ENCODE data around the gene GPR6. TPM values are rescaled to one million over a fixed set of nuclear protein-coding genes. Genes with fewer than 3 reads are reported as not detected.

The GPR6 gene
- polyA plus RNA-seq, 1 donor, result not detected

- no peak for DNase-seq
- H3K36me3 ChIP-seq (ENCODE audit: control insufficient read depth, insufficient read depth, low read length), result no peaks in the 10 kb centered on the region
- no peak overlapping the region for H3K4me3 ChIP-seq (ENCODE audit: low read length)
- H3K27me3 ChIP-seq (ENCODE audit: control insufficient read depth, insufficient read depth, low read length), result peaks cover 6% of the 10 kb centered on the region
- 84% methylated on average over 3 of the region's 3 CpGs for WGBS (ENCODE audit: insufficient coverage, low lambda C conversion rate)
- H3K9me3 ChIP-seq (ENCODE audit: control insufficient read depth, low read depth, low read length), result no peaks in the 10 kb centered on the region
- H3K4me1 ChIP-seq (ENCODE audit: control insufficient read depth, insufficient read depth, low read length), result no peaks in the 10 kb centered on the region
- H3K27ac ChIP-seq (ENCODE audit: low read length), result no peak overlapping the region
Observed at GRCh38 chr6:109999740-110000139, 21.6 kb downstream of the GPR6 start.

- H3K36me3 ChIP-seq (ENCODE audit: control insufficient read depth, insufficient read depth, low read length), result no peaks in the 10 kb centered on the region
- no peak for DNase-seq
- whole genome bisulfite sequencing (ENCODE audit: insufficient coverage, low lambda C conversion rate), result 77% methylated on average over 4 of the region's 5 CpGs
- no peak overlapping the region for H3K27ac ChIP-seq (ENCODE audit: low read length)
- H3K27me3 ChIP-seq (ENCODE audit: control insufficient read depth, insufficient read depth, low read length), result peaks cover 5% of the 10 kb centered on the region
- H3K9me3 ChIP-seq (ENCODE audit: control insufficient read depth, low read depth, low read length), result no peaks in the 10 kb centered on the region
- H3K4me3 ChIP-seq (ENCODE audit: low read length), result no peak overlapping the region
- no peaks in the 10 kb centered on the region for H3K4me1 ChIP-seq (ENCODE audit: control insufficient read depth, insufficient read depth, low read length)
Observed at GRCh38 chr6:110002676-110003075, 24.6 kb downstream of the GPR6 start.

- H3K4me1 ChIP-seq (ENCODE audit: control insufficient read depth, insufficient read depth, low read length), result no peaks in the 10 kb centered on the region
- WGBS (ENCODE audit: insufficient coverage, low lambda C conversion rate), result 100% methylated on average over 3 of the region's 6 CpGs
Observed at GRCh38 chr6:110013386-110013785, 35.3 kb downstream of the GPR6 start.

GRCh38 chr6:110015206-110015605 is 37.1 kb downstream of the GPR6 start:
- Histone ChIP-seq H3K9me3 (ENCODE audit: control insufficient read depth, low read depth, low read length) (no peaks in the 10 kb centered on the region), H3K27ac (ENCODE audit: low read length) (no peak overlapping the region), H3K36me3 (ENCODE audit: control insufficient read depth, insufficient read depth, low read length) (no peaks in the 10 kb centered on the region), H3K4me3 (ENCODE audit: low read length) (no peak overlapping the region), H3K27me3 (ENCODE audit: control insufficient read depth, insufficient read depth, low read length) (peaks cover 8% of the 10 kb centered on the region), H3K4me1 (ENCODE audit: control insufficient read depth, insufficient read depth, low read length) (no peaks in the 10 kb centered on the region)
- 89% methylated on average over 5 of the region's 9 CpGs for WGBS (ENCODE audit: insufficient coverage, low lambda C conversion rate)
- DNase-seq, result no peak

More at GRCh38 chr6:110013386-110013785, 35.3 kb downstream of the GPR6 start:
- Histone ChIP-seq H3K27me3 (ENCODE audit: control insufficient read depth, insufficient read depth, low read length) (peaks cover 4% of the 10 kb centered on the region), H3K27ac (ENCODE audit: low read length) (no peak overlapping the region), H3K9me3 (ENCODE audit: control insufficient read depth, low read depth, low read length) (no peaks in the 10 kb centered on the region), H3K4me3 (ENCODE audit: low read length) (no peak overlapping the region), H3K36me3 (ENCODE audit: control insufficient read depth, insufficient read depth, low read length) (no peaks in the 10 kb centered on the region)
- no peak for DNase-seq

GRCh38 chr6:110017306-110017705 is 39.2 kb downstream of the GPR6 start:
- H3K27me3 ChIP-seq (ENCODE audit: control insufficient read depth, insufficient read depth, low read length), result peaks cover 11% of the 10 kb centered on the region
- DNase-seq, result no peak
- H3K9me3 ChIP-seq (ENCODE audit: control insufficient read depth, low read depth, low read length), result no peaks in the 10 kb centered on the region
- WGBS (ENCODE audit: insufficient coverage, low lambda C conversion rate), result no CpG with 5 or more reads among the region's 6 CpGs
- H3K36me3 ChIP-seq (ENCODE audit: control insufficient read depth, insufficient read depth, low read length), result no peaks in the 10 kb centered on the region
- H3K27ac ChIP-seq (ENCODE audit: low read length), result no peak overlapping the region
- no peaks in the 10 kb centered on the region for H3K4me1 ChIP-seq (ENCODE audit: control insufficient read depth, insufficient read depth, low read length)
- H3K4me3 ChIP-seq (ENCODE audit: low read length), result no peak overlapping the region

GRCh38 chr6:110017946-110018345 is 39.8 kb downstream of the GPR6 start:
- Histone ChIP-seq H3K4me3 (ENCODE audit: low read length) (no peak overlapping the region), H3K36me3 (ENCODE audit: control insufficient read depth, insufficient read depth, low read length) (no peaks in the 10 kb centered on the region), H3K9me3 (ENCODE audit: control insufficient read depth, low read depth, low read length) (no peaks in the 10 kb centered on the region), H3K4me1 (ENCODE audit: control insufficient read depth, insufficient read depth, low read length) (no peaks in the 10 kb centered on the region), H3K27me3 (ENCODE audit: control insufficient read depth, insufficient read depth, low read length) (peaks cover 11% of the 10 kb centered on the region), H3K27ac (ENCODE audit: low read length) (no peak overlapping the region)
- no peak for DNase-seq
- WGBS (ENCODE audit: insufficient coverage, low lambda C conversion rate), result no CpG with 5 or more reads among the region's 7 CpGs

- Histone ChIP-seq H3K27me3 (ENCODE audit: control insufficient read depth, insufficient read depth, low read length) (peaks cover 11% of the 10 kb centered on the region), H3K36me3 (ENCODE audit: control insufficient read depth, insufficient read depth, low read length) (no peaks in the 10 kb centered on the region), H3K4me3 (ENCODE audit: low read length) (no peak overlapping the region), H3K9me3 (ENCODE audit: control insufficient read depth, low read depth, low read length) (no peaks in the 10 kb centered on the region), H3K27ac (ENCODE audit: low read length) (no peak overlapping the region), H3K4me1 (ENCODE audit: control insufficient read depth, insufficient read depth, low read length) (no peaks in the 10 kb centered on the region)
- no CpG with 5 or more reads among the region's 5 CpGs for WGBS (ENCODE audit: insufficient coverage, low lambda C conversion rate)
- DNase-seq, result no peak
Observed at GRCh38 chr6:110018486-110018885, 40.4 kb downstream of the GPR6 start.

GRCh38 chr6:110020888-110021287 is 42.8 kb downstream of the GPR6 start:
- no peaks in the 10 kb centered on the region for H3K4me1 ChIP-seq (ENCODE audit: control insufficient read depth, insufficient read depth, low read length)
- H3K27ac ChIP-seq (ENCODE audit: low read length), result no peak overlapping the region
- H3K36me3 ChIP-seq (ENCODE audit: control insufficient read depth, insufficient read depth, low read length), result no peaks in the 10 kb centered on the region
- no peak overlapping the region for H3K4me3 ChIP-seq (ENCODE audit: low read length)
- no CpG with 5 or more reads among the region's 3 CpGs for WGBS (ENCODE audit: insufficient coverage, low lambda C conversion rate)
- DNase-seq, result no peak
- peaks cover 11% of the 10 kb centered on the region for H3K27me3 ChIP-seq (ENCODE audit: control insufficient read depth, insufficient read depth, low read length)
- H3K9me3 ChIP-seq (ENCODE audit: control insufficient read depth, low read depth, low read length), result no peaks in the 10 kb centered on the region

- Histone ChIP-seq H3K27me3 (ENCODE audit: control insufficient read depth, insufficient read depth, low read length) (no peaks in the 10 kb centered on the region), H3K4me3 (ENCODE audit: low read length) (no peak overlapping the region), H3K27ac (ENCODE audit: low read length) (no peak overlapping the region), H3K4me1 (ENCODE audit: control insufficient read depth, insufficient read depth, low read length) (no peaks in the 10 kb centered on the region), H3K36me3 (ENCODE audit: control insufficient read depth, insufficient read depth, low read length) (no peaks in the 10 kb centered on the region), H3K9me3 (ENCODE audit: control insufficient read depth, low read depth, low read length) (no peaks in the 10 kb centered on the region)
- WGBS (ENCODE audit: insufficient coverage, low lambda C conversion rate), result 40% methylated on average over 1 of the region's 1 CpG
- DNase-seq, result no peak
Observed at GRCh38 chr6:110029144-110029543, 51.0 kb downstream of the GPR6 start.
